Mesenchymal stem cell (in vitro differentiated cells and primary cell): ENCODE results near the gene ITCH.

ENCODE experiments used
- DNase-seq: peaks from one replicate; pipeline ENCODE4 v3.0.0-alpha.2; 2013
- H2AFZ ChIP-seq: one replicate; pipeline ENCODE4 v1.6.1; 2013; ENCODE audit warnings: low read depth, mild to moderate bottlenecking, control low read depth, inconsistent platforms, low read length, moderate library complexity
- H2AK5ac ChIP-seq: 2 replicates; pipeline ENCODE4 v1.6.1; 2013; ENCODE audit warnings: low read length, moderate library complexity, mild to moderate bottlenecking, inconsistent platforms; ENCODE audit not compliant: severe bottlenecking
- H2BK120ac ChIP-seq: one replicate; pipeline ENCODE4 v1.6.1; 2013; ENCODE audit warnings: low read depth, mild to moderate bottlenecking, inconsistent platforms, low read length, moderate library complexity
- H2BK12ac ChIP-seq, 2 experiments: one replicate each; pipeline ENCODE4 v1.6.1; 2013; ENCODE audit warnings: inconsistent platforms in 2 of 2, low read length in 2 of 2, mild to moderate bottlenecking in 2 of 2, moderate library complexity in 2 of 2, control low read depth in 1 of 2
- H2BK15ac ChIP-seq: one replicate; pipeline ENCODE4 v1.6.1; 2013; ENCODE audit warnings: mild to moderate bottlenecking, low read depth, inconsistent platforms; ENCODE audit not compliant: poor library complexity, severe bottlenecking
- H2BK5ac ChIP-seq: 2 replicates; pipeline ENCODE4 v1.6.1; 2013; ENCODE audit warnings: low read depth, mild to moderate bottlenecking, low read length, control low read depth, inconsistent platforms; ENCODE audit not compliant: poor library complexity, severe bottlenecking
- H3K14ac ChIP-seq, 2 experiments: one replicate each; pipeline ENCODE4 v1.6.1; 2013; ENCODE audit warnings: inconsistent platforms in 2 of 2, low read length in 2 of 2, control low read depth in 1 of 2, mild to moderate bottlenecking in 1 of 2, moderate library complexity in 1 of 2
- H3K18ac ChIP-seq, 2 experiments: one replicate each; pipeline ENCODE4 v1.6.1; 2013; ENCODE audit warnings: inconsistent platforms in 2 of 2, low read length in 2 of 2, control low read depth in 1 of 2, low read depth in 1 of 2, mild to moderate bottlenecking in 1 of 2
- H3K23ac ChIP-seq, 2 experiments: one replicate each; pipeline ENCODE4 v1.6.1; 2013; ENCODE audit warnings: inconsistent platforms in 2 of 2, low read length in 2 of 2, mild to moderate bottlenecking in 2 of 2, moderate library complexity in 2 of 2, control low read depth in 1 of 2
- H3K27ac ChIP-seq: 2 replicates; pipeline ENCODE4 v1.5.1; 2013; ENCODE audit warnings: mild to moderate bottlenecking, moderate library complexity, low read length, control low read depth, inconsistent platforms; ENCODE audit not compliant: poor library complexity, severe bottlenecking
- H3K27me3 ChIP-seq, 2 experiments: 2 replicates each; pipeline versions ENCODE4 v1.6.1 to v1.7.0; 2013; ENCODE audit warnings: low read length in 2 of 2, mild to moderate bottlenecking in 2 of 2, moderate library complexity in 2 of 2, control low read depth in 1 of 2, inconsistent platforms in 1 of 2; ENCODE audit not compliant: control insufficient read depth in 1 of 2, insufficient read depth in 1 of 2
- H3K36me3 ChIP-seq, 2 experiments: 2 replicates each; pipeline versions ENCODE4 v1.6.1 to v1.7.0; 2013; ENCODE audit warnings: low read length in 2 of 2, control low read depth in 1 of 2, inconsistent platforms in 1 of 2, low read depth in 1 of 2, mild to moderate bottlenecking in 1 of 2; ENCODE audit not compliant: insufficient read depth in 2 of 2, control insufficient read depth in 1 of 2
- H3K4ac ChIP-seq, 2 experiments: one replicate each; pipeline ENCODE4 v1.6.1; 2013; ENCODE audit warnings: inconsistent platforms in 2 of 2, low read length in 2 of 2, mild to moderate bottlenecking in 2 of 2, moderate library complexity in 2 of 2, control low read depth in 1 of 2, low read depth in 1 of 2
- H3K4me1 ChIP-seq: 2 replicates; pipeline ENCODE4 v1.6.1; 2013; ENCODE audit warnings: low read depth, low read length, control low read depth; ENCODE audit not compliant: control insufficient read depth, insufficient read depth
- H3K4me2 ChIP-seq: 2 replicates; pipeline ENCODE4 v1.6.1; 2013; ENCODE audit warnings: low read length, mild to moderate bottlenecking, inconsistent platforms; ENCODE audit not compliant: poor library complexity, severe bottlenecking
- H3K4me3 ChIP-seq, 2 experiments: 2 replicates each; pipeline versions ENCODE4 v1.5.1 to v1.7.0; 2013; ENCODE audit warnings: low read length in 2 of 2, mild to moderate bottlenecking in 2 of 2, control low read depth in 1 of 2, low read depth in 1 of 2; ENCODE audit not compliant: insufficient read depth in 1 of 2
- H3K79me1 ChIP-seq: replicated peaks from 2 replicates; pipeline ENCODE4 v1.6.1; 2013; ENCODE audit warnings: mild to moderate bottlenecking, control low read depth, low read length, inconsistent platforms; ENCODE audit not compliant: poor library complexity, severe bottlenecking
- H3K9ac ChIP-seq: 2 replicates; pipeline ENCODE4 v1.7.0; 2013; ENCODE audit warnings: mild to moderate bottlenecking, low read length, moderate library complexity
- H3K9me3 ChIP-seq: 2 replicates; pipeline ENCODE4 v1.7.0; 2013; ENCODE audit warnings: mild to moderate bottlenecking, low read length; ENCODE audit not compliant: control insufficient read depth
- H4K8ac ChIP-seq: one replicate; pipeline ENCODE4 v1.6.1; 2013; ENCODE audit warnings: inconsistent platforms, mild to moderate bottlenecking, low read length, moderate library complexity
- H4K91ac ChIP-seq: one replicate; pipeline ENCODE4 v1.6.1; 2013; ENCODE audit warnings: mild to moderate bottlenecking, low read length, inconsistent platforms
- WGBS: methylation state at CpG from one replicate; pipeline ENCODE4 v1.1.7; 2013; ENCODE audit warnings: mixed read lengths; 5-methylcytosine and 5-hydroxymethylcytosine counted together

Gene ITCH

DNA sequence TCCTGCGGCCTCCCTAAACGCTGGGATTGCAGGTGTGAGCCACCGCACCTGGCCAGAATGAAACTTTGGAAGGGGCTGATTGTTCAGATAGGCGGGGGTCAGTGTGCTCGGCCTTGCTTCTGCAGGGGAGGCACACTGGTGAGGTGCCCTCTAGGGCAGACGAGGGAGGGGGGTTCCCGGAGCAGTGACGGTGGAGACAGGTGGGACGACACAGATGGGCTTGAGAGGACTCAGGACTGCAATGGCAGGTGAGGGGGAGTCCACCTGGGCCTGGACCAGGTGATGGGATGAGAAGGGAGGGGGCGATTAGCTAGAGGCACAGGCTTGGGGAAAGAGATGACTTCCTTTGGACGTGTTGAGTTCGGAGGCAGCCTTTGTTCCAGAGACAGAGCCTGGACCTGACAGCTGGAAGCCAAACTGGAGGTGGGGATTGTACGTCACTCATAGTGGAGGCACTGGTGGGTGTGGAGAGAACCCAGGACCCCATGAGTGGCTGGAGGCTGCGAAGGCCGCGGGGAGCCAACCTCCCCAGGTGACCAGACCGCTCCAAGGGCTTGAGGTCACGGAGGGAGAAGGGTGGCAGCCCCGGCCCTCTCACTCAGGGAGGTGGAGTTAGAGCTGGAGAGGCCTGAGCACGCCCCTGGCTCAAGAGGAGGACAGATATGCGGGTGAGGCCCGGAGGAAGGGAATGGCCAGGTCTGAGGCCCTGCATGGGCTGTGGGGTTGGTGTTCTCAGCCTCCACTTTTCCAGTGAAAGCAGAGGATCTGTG lies 185.0 kb downstream of the ITCH start:
- no peaks in the 10 kb centered on the region for H3K27me3 ChIP-seq
- no peak overlapping the region for H4K8ac ChIP-seq
- H2BK120ac ChIP-seq: no peak overlapping the region
- no peak overlapping the region for H2BK5ac ChIP-seq
- H2BK15ac ChIP-seq: no peak overlapping the region
- peaks cover 3 to 5% of the 10 kb centered on the region in 2 experiments for H3K36me3 ChIP-seq
- H4K91ac ChIP-seq: no peak overlapping the region
- H3K9ac ChIP-seq: no peak overlapping the region
- H3K27ac ChIP-seq: no peak overlapping the region
- no peak overlapping the region for H2BK12ac ChIP-seq
- no peak overlapping the region for H2AK5ac ChIP-seq
- DNase-seq: no peak
- H3K4ac ChIP-seq: no peak overlapping the region
- 93% methylated on average over 22 of the region's 22 CpGs for WGBS
- no peak overlapping the region for H3K4me3 ChIP-seq
- H3K18ac ChIP-seq: no peak overlapping the region
- H3K23ac ChIP-seq: no peak overlapping the region
- H3K4me1 ChIP-seq: peaks cover 7% of the 10 kb centered on the region
- H3K79me1 ChIP-seq: no peaks in the 10 kb centered on the region
- H3K9me3 ChIP-seq: no peaks in the 10 kb centered on the region
- no peak overlapping the region for H2AFZ ChIP-seq
- peak overlapping the region in 1 of 2 experiments; percentile 27 for H3K14ac ChIP-seq
- H3K4me2 ChIP-seq: no peak overlapping the region

DNA sequence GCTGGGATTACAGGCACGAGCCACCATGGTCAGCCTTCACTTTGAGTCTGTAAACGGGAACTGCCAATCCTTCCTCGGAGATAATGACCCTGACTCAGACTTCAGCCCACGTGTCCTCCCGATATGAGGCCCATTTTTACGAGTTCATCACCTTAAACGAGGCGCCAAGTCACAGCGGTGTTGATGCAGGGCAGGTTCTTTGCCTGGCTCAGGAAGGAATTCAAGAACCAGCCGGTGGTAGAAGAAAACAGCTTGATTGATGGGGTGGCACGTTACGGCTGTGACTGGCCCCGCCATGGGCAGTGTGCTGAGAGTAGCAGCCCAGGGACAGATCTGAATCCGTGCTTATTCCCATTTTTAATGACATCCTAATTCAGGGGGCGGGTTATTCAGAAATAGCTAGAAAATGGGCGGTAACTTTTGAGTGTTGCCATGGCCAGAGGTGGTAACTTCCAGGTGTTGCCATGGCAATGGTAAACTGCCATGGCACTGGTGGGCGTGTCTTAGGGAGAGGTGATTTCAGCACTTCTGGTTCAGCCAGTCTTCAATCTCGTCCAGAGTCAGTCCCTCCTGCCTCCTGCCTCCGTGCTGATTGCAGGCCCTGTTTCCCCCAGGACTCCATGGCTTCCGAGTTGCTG lies 186.3 kb downstream of the ITCH start:
- Histone ChIP-seq H3K4me2 (no peak overlapping the region), H3K4me1 (peaks cover 9% of the 10 kb centered on the region), H2BK120ac (no peak overlapping the region), H3K23ac (no peak overlapping the region), H3K79me1 (no peaks in the 10 kb centered on the region), H3K9ac (no peak overlapping the region), H2BK5ac (no peak overlapping the region), H2BK15ac (no peak overlapping the region), H2AFZ (no peak overlapping the region), H3K14ac (no peak overlapping the region), H3K27me3 (no peaks in the 10 kb centered on the region), H3K18ac (no peak overlapping the region), H3K27ac (no peak overlapping the region), H4K8ac (no peak overlapping the region), H2BK12ac (no peak overlapping the region), H4K91ac (no peak overlapping the region), H2AK5ac (no peak overlapping the region), H3K4ac (no peak overlapping the region), H3K36me3 (no peaks in the 10 kb centered on the region), H3K9me3 (no peaks in the 10 kb centered on the region), H3K4me3 (no peak overlapping the region)
- peak; percentile 32 for DNase-seq
- 64% methylated on average over 20 of the region's 20 CpGs for WGBS

DNA sequence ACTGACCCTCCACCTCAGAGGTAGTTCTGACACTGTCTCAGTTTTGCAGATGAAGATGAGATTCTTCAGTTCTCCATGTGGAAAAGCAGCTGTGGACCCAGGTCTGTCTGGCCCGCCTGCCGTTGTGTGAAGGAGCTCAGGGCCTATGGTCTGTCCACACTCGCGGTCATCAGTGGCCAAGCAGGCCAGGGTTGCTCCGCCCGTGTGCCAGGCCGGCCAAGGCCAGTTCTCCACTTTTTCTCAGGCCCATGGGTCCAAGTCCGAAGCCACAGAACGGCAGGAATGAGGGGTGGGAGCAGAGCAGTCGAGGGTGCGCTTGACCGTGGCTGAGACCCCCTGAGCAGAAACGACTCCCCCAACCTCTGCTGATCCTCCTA lies 186.8 kb downstream of the ITCH start:
- H3K14ac ChIP-seq: no peak overlapping the region
- H3K27me3 ChIP-seq: no peaks in the 10 kb centered on the region
- no peak overlapping the region for H3K18ac ChIP-seq
- no peak overlapping the region for H2BK15ac ChIP-seq
- no peak overlapping the region for H2BK12ac ChIP-seq
- no peak overlapping the region for H2AFZ ChIP-seq
- WGBS: 91% methylated on average over 11 of the region's 13 CpGs
- no peak overlapping the region for H3K9ac ChIP-seq
- no peak for DNase-seq
- H3K9me3 ChIP-seq: no peaks in the 10 kb centered on the region
- no peaks in the 10 kb centered on the region for H3K36me3 ChIP-seq
- H4K91ac ChIP-seq: no peak overlapping the region
- H3K4me2 ChIP-seq: no peak overlapping the region
- H3K23ac ChIP-seq: no peak overlapping the region
- H3K79me1 ChIP-seq: no peaks in the 10 kb centered on the region
- no peak overlapping the region for H2BK120ac ChIP-seq
- H3K27ac ChIP-seq: no peak overlapping the region
- no peak overlapping the region for H3K4ac ChIP-seq
- no peak overlapping the region for H3K4me3 ChIP-seq
- peaks cover 7% of the 10 kb centered on the region for H3K4me1 ChIP-seq
- no peak overlapping the region for H2AK5ac ChIP-seq
- H4K8ac ChIP-seq: no peak overlapping the region
- H2BK5ac ChIP-seq: no peak overlapping the region

DNA sequence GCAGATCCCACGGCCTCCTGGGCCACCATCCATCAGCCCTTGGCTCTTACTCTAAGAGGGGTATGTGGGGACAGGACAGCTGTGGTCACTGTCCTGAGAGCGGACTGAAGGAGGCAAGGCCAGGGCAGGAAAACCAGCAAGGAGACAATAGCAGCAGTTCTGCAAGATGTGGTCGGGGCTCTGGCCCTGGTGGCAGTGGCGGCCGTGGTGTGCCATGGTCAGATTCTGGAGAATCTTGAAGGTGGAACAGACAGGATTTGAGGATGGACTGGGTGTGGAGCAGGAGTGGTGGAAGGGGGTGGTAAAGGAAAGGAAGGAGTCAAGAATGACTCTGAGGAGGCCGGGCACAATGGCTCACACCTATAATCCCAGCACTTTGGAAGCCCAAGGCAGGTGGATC lies 189.5 kb downstream of the ITCH start:
- Histone ChIP-seq H4K91ac (no peak overlapping the region), H3K4ac (no peak overlapping the region), H3K79me1 (no peaks in the 10 kb centered on the region), H3K4me1 (peaks cover 7% of the 10 kb centered on the region), H3K23ac (no peak overlapping the region), H2BK120ac (no peak overlapping the region), H2AK5ac (no peak overlapping the region), H3K27ac (no peak overlapping the region), H2BK12ac (no peak overlapping the region), H3K27me3 (no peaks in the 10 kb centered on the region), H3K4me2 (no peak overlapping the region), H3K36me3 (no peaks in the 10 kb centered on the region), H2BK15ac (no peak overlapping the region), H4K8ac (no peak overlapping the region), H3K4me3 (no peak overlapping the region), H3K9ac (no peak overlapping the region), H3K18ac (peak overlapping the region in 1 of 2 experiments; percentile 40), H2BK5ac (no peak overlapping the region), H2AFZ (no peak overlapping the region), H3K9me3 (no peaks in the 10 kb centered on the region), H3K14ac (no peak overlapping the region)
- DNase-seq: no peak
- WGBS: 98% methylated on average over 6 of the region's 6 CpGs
